NCI-H2107 treated with DMSO at 0.1 percent for 48 hours (cell line): Measurements from ENCODE around the gene LIN7B.

ENCODE experiments used
- DNase-seq: peaks from one replicate; lab custom pipeline; 2025; ENCODE audit not compliant: unreplicated experiment; lab: John Stamatoyannopoulos, UW

LIN7B gene

GRCh38 chr19:49160450-49161189 lies 46.5 kb downstream of the LIN7B start:
- DNase-seq, result no peak

DNA sequence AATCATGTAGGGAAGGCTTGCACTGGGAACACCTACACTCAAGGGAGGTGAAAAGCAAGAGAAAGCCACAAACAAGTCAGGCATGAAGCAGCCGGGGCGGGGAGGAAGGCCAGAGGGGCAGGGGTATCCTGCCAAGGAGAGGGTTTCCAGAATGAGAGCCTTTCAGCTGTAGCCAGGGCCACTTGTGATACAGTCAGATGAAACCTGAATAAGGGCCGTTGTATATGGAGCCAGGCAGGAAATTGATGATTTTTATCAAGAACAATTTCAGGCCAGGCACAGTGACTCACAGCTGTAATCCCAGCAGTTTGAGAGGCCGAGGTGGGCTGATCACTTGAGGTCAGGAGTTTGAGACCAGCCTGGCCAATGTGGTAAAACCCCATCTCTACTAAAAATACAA lies 47.8 kb downstream of the LIN7B start:
- no peak for DNase-seq

GRCh38 chr19:49165111-49165750 lies 51.1 kb downstream of the LIN7B start:
- DNase-seq, result no peak

DNA sequence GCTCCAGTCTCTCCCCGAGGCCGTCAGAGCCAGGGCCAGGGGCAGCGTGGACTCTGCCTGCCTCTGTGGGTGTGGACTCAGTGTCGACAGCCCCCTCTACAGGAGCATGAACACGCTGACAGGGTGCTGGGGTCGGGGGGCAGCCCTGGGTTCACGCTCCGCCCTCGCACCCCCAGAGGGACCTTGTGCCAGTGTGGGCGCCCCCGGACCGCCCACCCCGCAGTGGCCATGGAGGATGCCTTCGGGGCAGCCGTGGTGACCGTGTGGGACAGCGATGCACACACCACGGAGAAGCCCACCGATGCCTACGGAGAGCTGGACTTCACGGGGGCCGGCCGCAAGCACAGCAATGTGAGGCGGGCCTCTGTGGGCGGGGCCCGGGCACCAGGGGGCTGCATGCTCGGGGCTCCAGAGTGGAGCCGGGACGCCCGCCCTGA lies 51.7 kb downstream of the LIN7B start:
- no peak for DNase-seq

DNA sequence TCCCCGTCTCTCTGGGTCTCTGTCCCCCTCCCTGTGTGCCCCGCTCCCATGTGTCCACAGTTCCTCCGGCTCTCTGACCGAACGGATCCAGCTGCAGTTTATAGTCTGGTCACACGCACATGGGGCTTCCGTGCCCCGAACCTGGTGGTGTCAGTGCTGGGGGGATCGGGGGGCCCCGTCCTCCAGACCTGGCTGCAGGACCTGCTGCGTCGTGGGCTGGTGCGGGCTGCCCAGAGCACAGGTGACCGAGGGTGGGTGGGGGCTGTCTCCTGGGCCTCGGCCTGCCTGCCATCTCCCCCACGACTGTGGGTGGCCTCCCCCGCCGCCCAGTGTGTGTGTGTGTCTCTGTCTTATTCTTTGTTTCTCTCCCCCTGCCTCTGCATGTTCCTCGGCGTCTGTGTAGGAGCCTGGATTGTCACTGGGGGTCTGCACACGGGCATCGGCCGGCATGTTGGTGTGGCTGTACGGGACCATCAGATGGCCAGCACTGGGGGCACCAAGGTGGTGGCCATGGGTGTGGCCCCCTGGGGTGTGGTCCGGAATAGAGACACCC lies 53.8 kb downstream of the LIN7B start:
- DNase-seq, result no peak
